ENCODE measurements around the gene DNAJC16.

DNA sequence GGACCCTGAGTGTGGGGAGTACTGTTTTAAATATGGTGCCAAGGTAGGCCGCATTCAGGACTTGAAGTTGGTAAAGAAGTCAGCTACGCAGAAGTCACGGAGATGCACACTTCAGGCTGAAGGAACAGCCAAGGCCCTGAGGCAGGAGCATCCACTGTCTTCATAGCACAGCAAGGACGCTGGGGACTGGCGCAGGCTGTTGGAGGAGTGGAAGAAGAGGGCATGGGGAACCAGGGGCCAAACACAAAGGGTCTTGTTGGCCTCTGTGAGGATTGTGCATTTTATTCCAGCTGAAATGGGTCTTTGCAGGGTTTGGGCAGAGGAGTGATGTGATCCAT, 16.6 kb downstream of the DNAJC16 start:
- TF ChIP-seq, protein P1, sequence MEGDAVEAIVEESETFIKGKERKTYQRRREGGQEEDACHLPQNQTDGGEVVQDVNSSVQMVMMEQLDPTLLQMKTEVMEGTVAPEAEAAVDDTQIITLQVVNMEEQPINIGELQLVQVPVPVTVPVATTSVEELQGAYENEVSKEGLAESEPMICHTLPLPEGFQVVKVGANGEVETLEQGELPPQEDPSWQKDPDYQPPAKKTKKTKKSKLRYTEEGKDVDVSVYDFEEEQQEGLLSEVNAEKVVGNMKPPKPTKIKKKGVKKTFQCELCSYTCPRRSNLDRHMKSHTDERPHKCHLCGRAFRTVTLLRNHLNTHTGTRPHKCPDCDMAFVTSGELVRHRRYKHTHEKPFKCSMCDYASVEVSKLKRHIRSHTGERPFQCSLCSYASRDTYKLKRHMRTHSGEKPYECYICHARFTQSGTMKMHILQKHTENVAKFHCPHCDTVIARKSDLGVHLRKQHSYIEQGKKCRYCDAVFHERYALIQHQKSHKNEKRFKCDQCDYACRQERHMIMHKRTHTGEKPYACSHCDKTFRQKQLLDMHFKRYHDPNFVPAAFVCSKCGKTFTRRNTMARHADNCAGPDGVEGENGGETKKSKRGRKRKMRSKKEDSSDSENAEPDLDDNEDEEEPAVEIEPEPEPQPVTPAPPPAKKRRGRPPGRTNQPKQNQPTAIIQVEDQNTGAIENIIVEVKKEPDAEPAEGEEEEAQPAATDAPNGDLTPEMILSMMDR (IDR thresholded peaks at IDR 0.05): no peak
- TF ChIP-seq POLR2AphosphoS5 (IDR thresholded peaks at IDR 0.05) (no peak), POLR2A (IDR thresholded peaks at IDR 0.05) (no peak)
